Ovary (tissue), 9 donors: Measurements from ENCODE around the gene ZSWIM5. TPM values are rescaled to one million over a fixed set of nuclear protein-coding genes. Genes with fewer than 3 reads are reported as not detected.

Experiments
- DNase-seq, 5 donors: peaks; one replicate each; pipeline ENCODE4 v3.0.0-alpha.2; 2019 to 2020
- H3K27ac ChIP-seq, 2 donors: fragments of 200-600 bp; one replicate each; pipeline versions ENCODE4 v1.5.1 to v1.8.0; 2019 to 2022
- H3K27me3 ChIP-seq: fragments of 200-600 bp; one replicate; pipeline ENCODE4 v1.8.0; 2022
- H3K36me3 ChIP-seq: fragments of 200-600 bp; sonication (generic); one replicate; pipeline ENCODE4 v1.5.1; 2019
- H3K4me1 ChIP-seq: one replicate; pipeline ENCODE4 v1.8.1; 2013; ENCODE audit warnings: mild to moderate bottlenecking, moderate library complexity; ENCODE audit not compliant: insufficient read depth
- H3K4me3 ChIP-seq: fragments of 200-600 bp; sonication (generic); one replicate; pipeline ENCODE4 v1.5.1; 2017
- H3K9me3 ChIP-seq, 2 donors: fragments of 200-600 bp in 1 of 2; sonication (generic) in 1 of 2; one replicate each; pipeline versions ENCODE4 v1.5.1 to v1.8.1; 2013 to 2019; ENCODE audit warnings: mild to moderate bottlenecking in 1 of 2, moderate library complexity in 1 of 2
- EP300 ChIP-seq: sonication (generic); formaldehyde crosslinking; IDR thresholded peaks from one replicate; pipeline ENCODE4 v1.6.1; 2017; ENCODE audit warnings: antibody characterized with exemption
- POLR2A ChIP-seq: fragments of 450-650 bp; IDR thresholded peaks from one replicate; pipeline ENCODE4 v1.6.1; 2017; ENCODE audit warnings: antibody characterized with exemption, mild to moderate bottlenecking, moderate library complexity
- WGBS, 3 donors: extraction: QIAGEN DNeasy Blood & Tissue Kit in 1 of 3; methylation state at CpG; one replicate each; pipeline versions ENCODE4 v1.1.5 to v1.1.7; 2013 to 2017; 5-methylcytosine and 5-hydroxymethylcytosine counted together
- intact Hi-C, 4 donors: fragments of 100-400 bp; cut with DNase I; formaldehyde crosslinking; loops; one replicate each; pipeline versions ENCODE4 v1.11.0 to v1.15.1; 2022 to 2023
- polyA plus RNA-seq, 2 donors: library from polyadenylated mRNA; stranded (reverse); fragments of 200-250 nt in 1 of 2; fragments of 350-450 nt in 1 of 2; fragmentation: Illumina TruSeq in 1 of 2; extraction: RNeasy Lipid Tissue Mini Kit (QIAGEN cat#74804) in 1 of 2; gene quantifications; one replicate each; pipeline ENCODE4 v1.2.3, GENCODE V29; 2013 to 2014
- total RNA-seq, 7 donors: library from RNA; depleted of rRNA in 2 of 7; stranded (reverse); fragments of >200 nt in 2 of 7; fragmentation: NEBNext Ultra II Directional in 3 of 7; extraction: Animal tissue kit (Norgen Biotek cat#: 25700) in 3 of 7; gene quantifications; one replicate each; pipeline versions ENCODE4 v1.1.0 to v1.2.4, GENCODE V29; 2016 to 2023
- TF ChIP-seq, protein P1 (sequence below), 3 donors: fragments of 450-650 bp in 2 of 3; fragments of 200-600 bp in 1 of 3; IDR thresholded peaks; one replicate each; pipeline versions ENCODE4 v1.5.1 to v1.8.0; 2016 to 2022; ENCODE audit warnings: antibody characterized with exemption in 3 of 3, mild to moderate bottlenecking in 1 of 3
- donor health status: DM: no; HTN: no; CAD: no; lungs with moderate emphysema.
- donor health status: DM: no; HTN: no; CAD: no.
- donor health status: Bipolar disorder and iron deficiency.
- donor health status: DM: yes; HTN: yes; CAD: no.
- donor health status: DM: no; HTN: no; CAD: no.
- donor health status: DM: yes; HTN: yes; CAD: no.

ZSWIM5 gene
- total and polyA plus RNA-seq, 9 donors = 6.0 to 13.3 (median 10.0) TPM

DNA sequence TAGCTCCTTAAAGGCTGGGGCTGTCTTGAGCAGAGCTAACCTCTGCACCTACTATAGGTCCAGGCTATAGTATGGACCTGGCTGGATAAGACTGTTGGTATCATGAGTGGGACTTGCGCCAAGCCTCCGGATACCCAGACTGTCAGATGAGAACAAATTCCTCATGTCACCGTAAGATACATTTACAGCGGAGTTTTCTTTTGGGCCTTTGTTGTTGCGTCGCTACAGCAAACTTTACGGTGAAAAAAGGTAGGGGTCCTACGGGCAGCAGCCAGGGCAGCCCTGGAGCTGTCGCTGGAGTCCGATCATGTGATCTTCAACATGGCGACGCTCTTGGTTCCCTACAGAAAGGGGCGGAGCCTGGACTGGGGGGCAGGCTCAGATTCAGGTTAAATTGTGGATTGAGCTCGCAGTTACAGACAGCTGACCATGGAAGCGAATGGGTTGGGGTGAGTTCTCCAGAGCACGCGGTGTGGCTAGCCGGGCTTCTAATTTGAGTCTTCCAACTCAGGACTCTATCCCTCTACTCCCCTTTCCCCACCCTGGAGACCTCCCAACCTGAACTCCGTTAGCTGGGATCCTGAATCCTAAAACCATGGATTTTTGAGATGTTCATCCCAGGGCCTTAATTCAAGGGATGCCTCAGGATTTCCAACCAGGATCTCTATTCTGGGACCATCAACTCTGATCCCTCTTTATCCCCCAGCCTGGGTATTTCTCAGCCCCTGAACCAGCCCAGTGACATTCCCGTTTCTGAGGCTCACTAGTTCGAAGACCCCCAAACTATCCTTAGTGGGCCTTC, 194.4 kb downstream of the ZSWIM5 start, which contains the start of gene UROD:
UROD (plus strand) TSS at position 418 of the 802 bp plus-strand sequence; CDS start at position 430, 12 bp downstream.
- 0 to 1% (median 1%) methylated on average over 21 of the region's 21 CpGs for WGBS, 3 donors
- H3K4me3 ChIP-seq = peak within 1 kb of the TSS; percentile 82
- H3K36me3 ChIP-seq = peaks cover 3% of the 10 kb centered on the region
- DNase-seq = peak; percentile 89 to 93 (median 90)
- TF ChIP-seq, protein P1, sequence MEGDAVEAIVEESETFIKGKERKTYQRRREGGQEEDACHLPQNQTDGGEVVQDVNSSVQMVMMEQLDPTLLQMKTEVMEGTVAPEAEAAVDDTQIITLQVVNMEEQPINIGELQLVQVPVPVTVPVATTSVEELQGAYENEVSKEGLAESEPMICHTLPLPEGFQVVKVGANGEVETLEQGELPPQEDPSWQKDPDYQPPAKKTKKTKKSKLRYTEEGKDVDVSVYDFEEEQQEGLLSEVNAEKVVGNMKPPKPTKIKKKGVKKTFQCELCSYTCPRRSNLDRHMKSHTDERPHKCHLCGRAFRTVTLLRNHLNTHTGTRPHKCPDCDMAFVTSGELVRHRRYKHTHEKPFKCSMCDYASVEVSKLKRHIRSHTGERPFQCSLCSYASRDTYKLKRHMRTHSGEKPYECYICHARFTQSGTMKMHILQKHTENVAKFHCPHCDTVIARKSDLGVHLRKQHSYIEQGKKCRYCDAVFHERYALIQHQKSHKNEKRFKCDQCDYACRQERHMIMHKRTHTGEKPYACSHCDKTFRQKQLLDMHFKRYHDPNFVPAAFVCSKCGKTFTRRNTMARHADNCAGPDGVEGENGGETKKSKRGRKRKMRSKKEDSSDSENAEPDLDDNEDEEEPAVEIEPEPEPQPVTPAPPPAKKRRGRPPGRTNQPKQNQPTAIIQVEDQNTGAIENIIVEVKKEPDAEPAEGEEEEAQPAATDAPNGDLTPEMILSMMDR (IDR thresholded peaks at IDR 0.05) = no peak
- TF ChIP-seq POLR2A = peak; percentile 25
- no peaks in the 10 kb centered on the region for H3K9me3 ChIP-seq
- H3K27ac ChIP-seq = peak within 1 kb of the TSS; percentile 48 to 71
- no peaks in the 10 kb centered on the region for H3K27me3 ChIP-seq
- peaks cover 14% of the 10 kb centered on the region for H3K4me1 ChIP-seq
- intact Hi-C loops = loop anchor here (2.0 to 10.0 kb wide), 8 partner anchors 175 to 573 kb away; partner anchors contain the start of genes TESK2 (in 2 of the 4), BEST4 (in 1 of the 4) and NASP (in 1 of the 4)

DNA sequence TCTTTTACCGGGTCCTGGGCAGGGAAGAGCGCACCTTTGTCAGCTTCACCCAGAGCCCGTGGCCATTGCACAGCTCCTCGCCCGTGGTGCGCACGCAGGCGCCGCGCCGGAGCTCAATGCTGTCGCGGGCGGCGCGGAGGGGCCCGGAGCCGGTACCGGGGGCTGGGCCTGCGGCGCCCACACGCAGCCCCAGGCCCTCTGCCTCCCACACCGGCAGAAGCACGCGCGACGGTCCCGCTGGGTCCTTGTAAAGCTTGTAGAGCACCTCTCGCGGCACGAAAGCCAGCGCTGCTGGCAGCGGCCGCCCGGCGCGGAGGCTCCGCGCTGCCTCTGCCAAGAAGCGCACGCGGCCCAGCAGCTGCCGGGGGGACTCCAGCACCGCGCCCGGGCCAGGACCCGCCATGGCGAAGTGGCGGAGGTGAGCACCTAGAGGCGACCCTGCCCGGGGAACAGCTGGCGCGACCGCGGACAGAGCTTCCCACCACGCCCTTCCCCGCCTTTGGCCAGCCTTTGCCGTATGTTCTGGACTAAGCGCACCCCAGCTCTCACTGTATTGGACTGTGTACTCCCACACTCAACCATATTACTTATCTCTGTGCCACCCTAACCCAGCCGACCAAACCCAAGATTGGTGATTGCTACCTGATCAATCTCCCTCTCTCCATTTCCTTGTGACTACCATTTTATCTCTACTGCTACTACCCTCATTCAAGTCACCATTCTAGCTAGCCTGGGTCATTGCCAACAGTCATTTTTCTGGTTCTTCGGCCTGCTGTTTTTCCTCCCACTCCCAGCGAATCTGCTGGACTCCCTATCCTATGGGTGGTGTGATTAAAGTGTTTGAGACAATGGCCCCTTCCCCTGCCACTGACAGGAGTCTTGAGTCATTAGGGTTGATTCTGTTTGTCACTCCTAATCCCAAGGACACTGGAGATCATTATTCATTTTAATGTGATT, 195.3 kb downstream of the ZSWIM5 start, which contains the start of gene HECTD3:
HECTD3 (minus strand) TSS at position 470 of the 957 bp plus-strand sequence; CDS start at position 403, 67 bp downstream.
- H3K27me3 ChIP-seq = no peaks in the 10 kb centered on the region
- H3K4me1 ChIP-seq = peaks cover 14% of the 10 kb centered on the region
- 0 to 1% (median 0%) methylated on average over 61 to 62 of the region's 62 CpGs for WGBS, 3 donors
- H3K9me3 ChIP-seq = no peaks in the 10 kb centered on the region
- intact Hi-C loops = loop anchor here (5.0 to 10.0 kb wide), 7 partner anchors 174 to 574 kb away; partner anchors contain the start of genes TESK2 (in 2 of the 4), BEST4 (in 1 of the 4) and NASP (in 1 of the 4)
- H3K36me3 ChIP-seq = peaks cover 3% of the 10 kb centered on the region
- peak within 1 kb of the TSS; percentile 82 for H3K4me3 ChIP-seq
- TF ChIP-seq POLR2A (no peak), EP300 (no peak)
- TF ChIP-seq, protein P1 (IDR thresholded peaks at IDR 0.05) = no peak
- peak; percentile 75 to 80 (median 76) for DNase-seq
- H3K27ac ChIP-seq = peak within 1 kb of the TSS; percentile 48 to 71

DNA sequence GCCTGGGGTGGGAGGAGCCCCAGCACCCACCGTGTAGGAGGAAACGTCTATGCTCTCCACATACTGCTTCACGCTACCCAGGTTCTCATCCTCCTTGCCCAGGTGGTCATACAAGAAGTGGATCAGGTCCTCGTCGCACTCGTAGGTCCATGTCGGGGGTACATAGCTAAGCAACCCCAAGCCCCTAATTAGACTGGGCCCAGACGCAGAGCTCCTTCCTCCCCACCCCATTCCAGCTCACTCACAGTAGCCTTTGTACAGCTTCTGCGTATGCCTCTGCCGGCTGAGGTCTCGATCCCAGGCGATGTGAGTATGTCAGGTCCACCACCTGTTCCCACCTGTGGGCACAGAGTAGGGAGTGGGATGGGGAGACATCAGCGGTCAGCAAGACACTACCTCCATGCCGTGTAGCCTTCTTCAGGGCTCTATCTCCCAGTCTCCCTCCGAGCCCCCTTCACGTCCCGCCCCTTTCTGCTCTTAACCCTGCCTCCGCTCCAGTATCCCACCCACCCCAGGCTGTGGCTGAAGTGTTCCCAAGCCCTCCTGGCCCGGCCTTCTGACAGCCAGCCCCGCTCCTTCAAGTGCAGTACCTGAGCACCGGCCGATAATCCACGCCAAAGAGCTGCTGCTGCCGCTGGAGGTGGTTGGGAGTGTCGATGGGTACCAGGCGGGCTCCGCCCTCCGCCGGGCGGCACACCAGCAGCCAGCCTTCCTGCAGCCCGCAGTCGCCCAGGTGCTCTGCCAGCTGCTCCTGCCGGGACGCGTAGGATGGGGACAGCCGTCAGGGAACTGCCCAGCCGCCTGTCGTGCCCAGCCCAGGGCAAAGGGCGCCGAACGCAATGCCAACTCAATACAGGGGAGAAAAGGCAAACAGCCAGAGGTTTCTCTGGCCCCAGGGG, 196.2 kb downstream of the ZSWIM5 start:
- Histone ChIP-seq H3K36me3 (peaks cover 3% of the 10 kb centered on the region), H3K4me3 (peak overlapping the region; percentile 82), H3K4me1 (peaks cover 14% of the 10 kb centered on the region), H3K9me3 (no peaks in the 10 kb centered on the region), H3K27me3 (no peaks in the 10 kb centered on the region), H3K27ac (peak overlapping the region in 1 of 2 donors; percentile 46)
- TF ChIP-seq EP300 (no peak), POLR2A (no peak)
- TF ChIP-seq, protein P1 (IDR thresholded peaks at IDR 0.05) = no peak
- intact Hi-C loops = loop anchor here (5.0 to 10.0 kb wide), 8 partner anchors 165 to 575 kb away; partner anchors contain the start of genes TESK2 (in 2 of the 4), BEST4 (in 1 of the 4), NASP (in 1 of the 4) and PTCH2 (in 1 of the 4)
- WGBS, 3 donors = 11 to 17% (median 12%) methylated on average over 36 to 41 of the region's 41 CpGs
- peak in 2 of 5 donors; percentile 46 to 49 for DNase-seq
